Liver (tissue), 9 donors: ENCODE measurements around the gene MYOCOS. TPM values are rescaled to one million over a fixed set of nuclear protein-coding genes. Genes with fewer than 3 reads are reported as not detected.

Experiments used
- DNase-seq: peaks from one replicate; pipeline ENCODE4 v3.0.0-alpha.2; 2017; ENCODE audit warnings: low spot score
- H3K27ac ChIP-seq, 2 donors: one replicate each; pipeline ENCODE4 v1.7.0; 2013; ENCODE audit warnings: inconsistent platforms in 2 of 2, low read length in 2 of 2, control low read depth in 1 of 2, low read depth in 1 of 2, mild to moderate bottlenecking in 1 of 2
- H3K27me3 ChIP-seq, 4 donors: one replicate each; pipeline versions ENCODE4 v1.6.1 to v1.7.0; 2013; ENCODE audit warnings: low read length in 3 of 4, inconsistent platforms in 1 of 4, mild to moderate bottlenecking in 1 of 4, moderate library complexity in 1 of 4; ENCODE audit not compliant: control insufficient read depth in 4 of 4, insufficient read depth in 4 of 4
- H3K36me3 ChIP-seq, 4 donors: one replicate each; pipeline versions ENCODE4 v1.6.1 to v1.7.0; 2013; ENCODE audit warnings: low read length in 3 of 4, mild to moderate bottlenecking in 3 of 4, low read depth in 1 of 4, moderate library complexity in 1 of 4; ENCODE audit not compliant: control insufficient read depth in 4 of 4, insufficient read depth in 3 of 4
- H3K4me1 ChIP-seq, 4 donors: one replicate each; pipeline versions ENCODE4 v1.6.1 to v1.7.0; 2013; ENCODE audit warnings: low read length in 3 of 4, mild to moderate bottlenecking in 3 of 4, moderate library complexity in 1 of 4; ENCODE audit not compliant: control insufficient read depth in 4 of 4, insufficient read depth in 4 of 4
- H3K4me3 ChIP-seq, 3 donors: one replicate each; pipeline versions ENCODE4 v1.6.1 to v1.7.0; 2013; ENCODE audit warnings: low read length in 3 of 3, control low read depth in 1 of 3, low read depth in 1 of 3, mild to moderate bottlenecking in 1 of 3
- H3K9ac ChIP-seq, 2 donors: one replicate each; pipeline ENCODE4 v1.7.0; 2013; ENCODE audit warnings: low read length in 2 of 2, mild to moderate bottlenecking in 2 of 2, moderate library complexity in 2 of 2, control low read depth in 1 of 2, low read depth in 1 of 2
- H3K9me3 ChIP-seq, 4 donors: one replicate each; pipeline versions ENCODE4 v1.6.1 to v1.7.0; 2013; ENCODE audit warnings: low read length in 3 of 4; ENCODE audit not compliant: control insufficient read depth in 4 of 4
- ATF3 ChIP-seq: IDR thresholded peaks from 2 replicates; pipeline ENCODE4 v1.6.1; 2016; ENCODE audit warnings: antibody characterized with exemption
- EGR1 ChIP-seq, 2 donors: IDR thresholded peaks; 2 replicates each; pipeline ENCODE4 v1.6.1; 2016 to 2018; ENCODE audit warnings: antibody characterized with exemption in 2 of 2, low read depth in 2 of 2
- FOXA1 ChIP-seq: IDR thresholded peaks from 2 replicates; pipeline ENCODE4 v1.6.1; 2016; ENCODE audit warnings: antibody characterized with exemption
- FOXA2 ChIP-seq: IDR thresholded peaks from 2 replicates; pipeline ENCODE4 v1.6.1; 2016; ENCODE audit warnings: antibody characterized with exemption
- HNF4A ChIP-seq, 2 donors: conservative IDR thresholded peaks; 2 replicates each; pipeline ENCODE4 v1.6.1; 2016; ENCODE audit warnings: antibody characterized with exemption in 2 of 2, mild to moderate bottlenecking in 2 of 2
- HNF4G ChIP-seq: IDR thresholded peaks from 2 replicates; pipeline ENCODE4 v1.6.1; 2016; ENCODE audit warnings: antibody characterized with exemption
- JUND ChIP-seq, 2 donors: IDR thresholded peaks; 2 replicates each; pipeline ENCODE4 v1.6.1; 2016; ENCODE audit warnings: antibody characterized with exemption in 2 of 2
- MAX ChIP-seq: IDR thresholded peaks from 2 replicates; pipeline ENCODE4 v1.6.1; 2016; ENCODE audit warnings: antibody characterized with exemption
- NR2F2 ChIP-seq: IDR thresholded peaks from 2 replicates; pipeline ENCODE4 v1.6.1; 2016; ENCODE audit warnings: antibody characterized with exemption
- RAD21 ChIP-seq, 2 donors: IDR thresholded peaks; 2 replicates each; pipeline ENCODE4 v1.6.1; 2016; ENCODE audit warnings: antibody characterized with exemption in 2 of 2, mild to moderate bottlenecking in 2 of 2
- REST ChIP-seq: IDR thresholded peaks from 2 replicates; pipeline ENCODE4 v1.6.1; 2016; ENCODE audit warnings: antibody characterized with exemption, mild to moderate bottlenecking
- RXRA ChIP-seq, 2 donors: IDR thresholded peaks; 2 replicates each; pipeline ENCODE4 v1.6.1; 2017 to 2018; ENCODE audit warnings: antibody characterized with exemption in 2 of 2, mild to moderate bottlenecking in 1 of 2
- SP1 ChIP-seq: IDR thresholded peaks from 2 replicates; pipeline ENCODE4 v1.6.1; 2018; ENCODE audit warnings: antibody characterized with exemption, mild to moderate bottlenecking
- TAF1 ChIP-seq: conservative IDR thresholded peaks from 2 replicates; pipeline ENCODE4 v1.6.1; 2016; ENCODE audit warnings: antibody characterized with exemption, mild to moderate bottlenecking
- YY1 ChIP-seq: IDR thresholded peaks from 2 replicates; pipeline ENCODE4 v1.6.1; 2016; ENCODE audit warnings: antibody characterized with exemption, mild to moderate bottlenecking
- WGBS: extraction: QIAGEN DNeasy Blood & Tissue Kit; methylation state at CpG from one replicate; pipeline ENCODE4 v1.1.7; 2013; 5-methylcytosine and 5-hydroxymethylcytosine counted together
- polyA plus RNA-seq, 2 donors: library from polyadenylated mRNA; stranded (reverse) in 1 of 2; unstranded in 1 of 2; fragments of 200-250 nt in 1 of 2; fragments of >200 nt in 1 of 2; fragmentation: Nextera tagmentation in 1 of 2; extraction: Ambion mirVana in 1 of 2; gene quantifications; one replicate each; pipeline versions ENCODE4 v1.2.1 to v1.2.3, GENCODE V29; 2013 to 2015
- total RNA-seq, 2 donors: library from RNA; depleted of rRNA; stranded (reverse); fragments of >200 nt; gene quantifications; one replicate each; pipeline ENCODE4 v1.2.3, GENCODE V29; 2014
- TF ChIP-seq, protein P1 (sequence below): fragments of 150-350 bp; IDR thresholded peaks from 2 replicates; pipeline ENCODE4 v1.5.1; 2017; ENCODE audit warnings: improper control_type of control experiment, low read depth, low read length; ENCODE audit not compliant: missing input control
- donor health status: healthy.
- donor health status: healthy.
- donor health status: healthy.
- donor health status: healthy.
- donor health status: healthy.

The MYOCOS gene
- total and polyA plus RNA-seq, 4 donors, result 0.08 TPM; not detected in 3

GRCh38 chr1:171668372-171668771 is 46.3 kb downstream of the MYOCOS start:
- no peak overlapping the region for H3K9ac ChIP-seq
- H3K27me3 ChIP-seq, result no peaks in the 10 kb centered on the region
- no peak for DNase-seq
- H3K4me1 ChIP-seq, result no peaks in the 10 kb centered on the region
- no peaks in the 10 kb centered on the region for H3K36me3 ChIP-seq
- 88% methylated on average over 5 of the region's 5 CpGs for WGBS
- no peaks in the 10 kb centered on the region for H3K9me3 ChIP-seq
- H3K27ac ChIP-seq, result no peak overlapping the region
- H3K4me3 ChIP-seq, result no peak overlapping the region
- TF ChIP-seq YY1 (no peak), JUND (IDR thresholded peaks at IDR 0.05) (no peak), RAD21 (IDR thresholded peaks at IDR 0.05) (no peak), ATF3 (no peak), RXRA (IDR thresholded peaks at IDR 0.05) (no peak), MAX (no peak), FOXA2 (no peak), SP1 (no peak), NR2F2 (no peak), TAF1 (no peak), HNF4G (no peak), FOXA1 (no peak), REST (no peak), EGR1 (IDR thresholded peaks at IDR 0.05; ENCODE audit: low read depth in 2 of 2) (no peak)
- TF ChIP-seq, protein P1, sequence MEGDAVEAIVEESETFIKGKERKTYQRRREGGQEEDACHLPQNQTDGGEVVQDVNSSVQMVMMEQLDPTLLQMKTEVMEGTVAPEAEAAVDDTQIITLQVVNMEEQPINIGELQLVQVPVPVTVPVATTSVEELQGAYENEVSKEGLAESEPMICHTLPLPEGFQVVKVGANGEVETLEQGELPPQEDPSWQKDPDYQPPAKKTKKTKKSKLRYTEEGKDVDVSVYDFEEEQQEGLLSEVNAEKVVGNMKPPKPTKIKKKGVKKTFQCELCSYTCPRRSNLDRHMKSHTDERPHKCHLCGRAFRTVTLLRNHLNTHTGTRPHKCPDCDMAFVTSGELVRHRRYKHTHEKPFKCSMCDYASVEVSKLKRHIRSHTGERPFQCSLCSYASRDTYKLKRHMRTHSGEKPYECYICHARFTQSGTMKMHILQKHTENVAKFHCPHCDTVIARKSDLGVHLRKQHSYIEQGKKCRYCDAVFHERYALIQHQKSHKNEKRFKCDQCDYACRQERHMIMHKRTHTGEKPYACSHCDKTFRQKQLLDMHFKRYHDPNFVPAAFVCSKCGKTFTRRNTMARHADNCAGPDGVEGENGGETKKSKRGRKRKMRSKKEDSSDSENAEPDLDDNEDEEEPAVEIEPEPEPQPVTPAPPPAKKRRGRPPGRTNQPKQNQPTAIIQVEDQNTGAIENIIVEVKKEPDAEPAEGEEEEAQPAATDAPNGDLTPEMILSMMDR, result no peak

DNA sequence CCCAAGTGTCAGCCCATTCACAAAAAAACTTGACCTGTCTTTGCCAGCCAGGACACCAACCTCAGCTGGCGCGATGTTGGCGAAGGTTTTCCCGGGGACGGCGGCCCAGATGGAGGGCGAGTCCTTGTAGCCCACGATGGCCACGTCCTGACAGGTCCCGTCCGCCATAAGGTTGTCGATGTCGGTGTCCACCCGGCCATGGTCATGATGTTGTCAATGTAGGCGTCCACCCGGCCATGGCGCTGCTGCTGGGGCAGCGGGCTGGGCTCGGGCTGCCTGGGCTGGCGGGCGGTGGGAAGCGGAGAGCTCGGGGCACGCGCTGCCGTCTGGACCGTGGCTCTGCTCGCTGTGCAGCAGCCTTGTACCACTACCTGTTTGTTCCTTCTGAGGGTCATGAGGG is 48.7 kb downstream of the MYOCOS start:
- no peak overlapping the region for H3K9ac ChIP-seq
- no peaks in the 10 kb centered on the region for H3K36me3 ChIP-seq
- 98% methylated on average over 28 of the region's 28 CpGs for WGBS
- H3K9me3 ChIP-seq, result no peaks in the 10 kb centered on the region
- H3K27me3 ChIP-seq, result no peaks in the 10 kb centered on the region
- H3K4me3 ChIP-seq, result no peak overlapping the region
- H3K27ac ChIP-seq, result no peak overlapping the region
- no peak for DNase-seq
- no peak for TF ChIP-seq ATF3
- no peak for TF ChIP-seq FOXA1
- TF ChIP-seq HNF4G, result no peak
- TF ChIP-seq HNF4A (conservative IDR thresholded peaks at IDR 0.05), result no peak
- TF ChIP-seq EGR1 (IDR thresholded peaks at IDR 0.05; ENCODE audit: low read depth in 2 of 2), result no peak
- TF ChIP-seq, protein P1, result no peak
- no peak for TF ChIP-seq REST
- TF ChIP-seq TAF1, result no peak
- TF ChIP-seq FOXA2, result no peak
- no peak for TF ChIP-seq MAX
- H3K4me1 ChIP-seq, result peaks cover 0 to 8% (median 3%) of the 10 kb centered on the region in 4 donors
